GM23338 (cell line): ENCODE data around the gene USP30. TPM values are rescaled to one million over a fixed set of nuclear protein-coding genes. Genes with fewer than 3 reads are reported as not detected.

Experiments
- ATAC-seq: fragments of 200-7000 bp; cut with Tn5 transposase; 3 replicates; pipeline ENCODE4 v1.9.1; 2020
- DNase-seq: peaks from one replicate; pipeline ENCODE4 v3.0.0-alpha.2; 2015; ENCODE audit warnings: low spot score
- H2AFZ ChIP-seq: fragments of 200-600 bp; sonication (generic); 2 replicates; pipeline ENCODE4 v1.8.0; 2016; ENCODE audit warnings: antibody characterized with exemption, mild to moderate bottlenecking, moderate library complexity
- H3F3A ChIP-seq: fragments of 200-600 bp; sonication (generic); replicated peaks from 2 replicates; pipeline ENCODE4 v1.8.0; 2017; ENCODE audit warnings: antibody characterized with exemption, mixed run types, low read depth
- H3K27ac ChIP-seq: fragments of 200-600 bp; sonication (generic); 2 replicates; pipeline ENCODE4 v1.6.1; 2016; ENCODE audit warnings: low read depth
- H3K27me3 ChIP-seq: fragments of 200-600 bp; sonication (generic); 2 replicates; pipeline ENCODE4 v1.8.0; 2016; ENCODE audit warnings: mild to moderate bottlenecking, mixed run types, moderate library complexity; ENCODE audit not compliant: insufficient read depth
- H3K36me3 ChIP-seq: fragments of 200-600 bp; sonication (generic); 2 replicates; pipeline ENCODE4 v1.8.0; 2016; ENCODE audit warnings: mild to moderate bottlenecking; ENCODE audit not compliant: insufficient read depth
- H3K4me1 ChIP-seq: fragments of 200-600 bp; sonication (generic); 2 replicates; pipeline ENCODE4 v1.8.0; 2016; ENCODE audit warnings: mild to moderate bottlenecking, moderate library complexity; ENCODE audit not compliant: insufficient read depth
- H3K4me2 ChIP-seq: fragments of 200-600 bp; sonication (generic); 2 replicates; pipeline ENCODE4 v1.7.1; 2017; ENCODE audit warnings: mixed run types
- H3K4me3 ChIP-seq: fragments of 200-600 bp; sonication (generic); 2 replicates; pipeline ENCODE4 v1.6.1; 2016; ENCODE audit warnings: mixed run types
- H3K79me2 ChIP-seq: fragments of 200-600 bp; sonication (generic); replicated peaks from 2 replicates; pipeline ENCODE4 v1.8.0; 2017; ENCODE audit warnings: mild to moderate bottlenecking; ENCODE audit not compliant: insufficient read depth
- H3K9me2 ChIP-seq: fragments of 200-600 bp; sonication (generic); 2 replicates; pipeline ENCODE4 v1.8.0; 2017; ENCODE audit not compliant: insufficient read depth
- H4K20me1 ChIP-seq: fragments of 200-600 bp; sonication (generic); replicated peaks from 2 replicates; pipeline ENCODE4 v1.8.0; 2017; ENCODE audit warnings: mild to moderate bottlenecking; ENCODE audit not compliant: insufficient read depth
- H3K27ac Mint-ChIP-seq: 2 replicates; pipeline ENCODE4 v1.8.0; 2020; ENCODE audit warnings: inconsistent platforms, mild to moderate bottlenecking, moderate library complexity, mixed read lengths
- H3K27me3 Mint-ChIP-seq: 3 replicates; pipeline ENCODE4 v1.8.0; 2022; ENCODE audit warnings: low read depth, mild to moderate bottlenecking, moderate library complexity, mixed read lengths, inconsistent platforms; ENCODE audit not compliant: insufficient read depth, poor library complexity
- H3K36me3 Mint-ChIP-seq: 3 replicates; pipeline ENCODE4 v1.8.0; 2021; ENCODE audit warnings: low read depth, mild to moderate bottlenecking, inconsistent platforms, moderate library complexity, mixed read lengths
- H3K4me1 Mint-ChIP-seq: 3 replicates; pipeline ENCODE4 v1.8.0; 2020; ENCODE audit warnings: mild to moderate bottlenecking, inconsistent platforms, mixed read lengths
- H3K4me3 Mint-ChIP-seq: 3 replicates; pipeline ENCODE4 v1.8.0; 2021; ENCODE audit warnings: moderate library complexity, mild to moderate bottlenecking, inconsistent platforms, mixed read lengths
- H3K9me3 Mint-ChIP-seq: 3 replicates; pipeline ENCODE4 v1.8.0; 2020; ENCODE audit warnings: moderate library complexity, mild to moderate bottlenecking, inconsistent platforms, mixed read lengths
- CREB1 ChIP-seq: fragments of 250-450 bp; sonication (Bioruptor Pico); IDR thresholded peaks from 2 replicates; pipeline ENCODE4 v1.5.0; 2020; ENCODE audit warnings: low read depth, mild to moderate bottlenecking, moderate library complexity
- EZH2 ChIP-seq: fragments of 200-600 bp; sonication (generic); IDR thresholded peaks from one replicate; pipeline ENCODE4 v1.8.0; 2017; ENCODE audit warnings: antibody characterized with exemption, mild to moderate bottlenecking, low read depth; ENCODE audit not compliant: unreplicated experiment
- NANOG ChIP-seq: IDR thresholded peaks from 2 replicates; pipeline ENCODE4 v1.6.1; 2016; ENCODE audit warnings: antibody characterized with exemption, borderline replicate concordance
- POLR2AphosphoS5 ChIP-seq: IDR thresholded peaks from 2 replicates; pipeline ENCODE4 v1.6.1; 2016; ENCODE audit warnings: antibody characterized with exemption, low read depth
- STAT1 ChIP-seq: IDR thresholded peaks from one replicate; pipeline ENCODE4 v1.6.1; 2016; ENCODE audit warnings: antibody characterized with exemption; ENCODE audit not compliant: unreplicated experiment
- ZNF114 ChIP-seq: fragments of 250-450 bp; sonication (Bioruptor Pico); IDR thresholded peaks from 2 replicates; pipeline ENCODE4 v1.5.0; 2020; ENCODE audit warnings: mild to moderate bottlenecking, moderate library complexity
- ZNF331 ChIP-seq: fragments of 250-450 bp; sonication (Bioruptor Pico); IDR thresholded peaks from 2 replicates; pipeline ENCODE4 v1.5.0; 2020; ENCODE audit warnings: low read depth, mild to moderate bottlenecking, moderate library complexity
- polyA plus RNA-seq: library from polyadenylated mRNA; unstranded; fragments of >200 nt; fragmentation: Nextera tagmentation; extraction: Ambion mirVana; gene quantifications from 2 replicates; pipeline ENCODE4 v1.2.1, GENCODE V29; 2016
- total RNA-seq: library from RNA; depleted of rRNA; stranded (reverse); fragments of >200 nt; shearing (Covaris generic); gene quantifications from 2 replicates; pipeline ENCODE4 v1.2.3, GENCODE V29; 2014
- TF ChIP-seq, protein P1 (sequence below), 2 experiments: fragments of 200-600 bp in 1 of 2; sonication (generic) in 1 of 2; conservative IDR thresholded peaks; 2 replicates each; pipeline versions ENCODE4 v1.5.1 to v1.6.1; 2016 to 2017; ENCODE audit warnings: antibody characterized with exemption in 2 of 2, low read depth in 2 of 2, mild to moderate bottlenecking in 2 of 2, moderate library complexity in 1 of 2
- TF ChIP-seq, protein P2 (sequence below): IDR thresholded peaks from 2 replicates; pipeline ENCODE4 v1.6.1; 2016; ENCODE audit warnings: antibody characterized with exemption
- TF ChIP-seq, protein P3 (sequence below): fragments of 250-450 bp; sonication (Bioruptor Pico); IDR thresholded peaks from 2 replicates; pipeline ENCODE4 v1.5.0; 2020; ENCODE audit warnings: mild to moderate bottlenecking, moderate library complexity

The USP30 gene
- total and polyA plus RNA-seq, 2 experiments from 2014 or later: 2.9 to 6.1 TPM

DNA sequence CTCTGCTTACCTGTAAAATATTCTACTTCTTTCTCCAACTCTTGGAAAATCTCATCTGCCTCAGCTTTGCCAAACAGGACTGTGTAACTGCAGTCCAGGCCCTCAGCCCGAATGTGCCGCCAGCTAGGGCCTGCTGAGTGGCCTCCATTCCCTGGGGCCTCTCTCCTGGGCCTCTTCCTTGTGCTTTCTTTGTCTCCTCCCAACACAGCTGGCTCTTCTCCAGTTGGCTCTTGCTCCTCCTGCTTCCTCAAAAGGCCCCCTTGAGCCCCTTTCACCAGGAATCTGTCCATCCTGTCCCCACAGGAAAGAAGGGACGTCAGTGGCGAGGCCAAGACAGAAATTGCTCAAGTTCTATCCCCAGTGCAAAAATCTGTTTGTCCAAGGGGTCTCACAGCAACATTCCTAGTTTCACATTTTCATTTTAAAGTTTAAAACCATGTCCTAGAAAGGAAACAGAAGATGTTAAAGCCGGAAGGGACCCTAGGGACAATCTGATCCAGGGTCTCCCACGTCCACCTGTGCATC, 40.2 kb downstream of the USP30 start (continued):
- TF ChIP-seq NANOG: no peak
- TF ChIP-seq, protein P1, sequence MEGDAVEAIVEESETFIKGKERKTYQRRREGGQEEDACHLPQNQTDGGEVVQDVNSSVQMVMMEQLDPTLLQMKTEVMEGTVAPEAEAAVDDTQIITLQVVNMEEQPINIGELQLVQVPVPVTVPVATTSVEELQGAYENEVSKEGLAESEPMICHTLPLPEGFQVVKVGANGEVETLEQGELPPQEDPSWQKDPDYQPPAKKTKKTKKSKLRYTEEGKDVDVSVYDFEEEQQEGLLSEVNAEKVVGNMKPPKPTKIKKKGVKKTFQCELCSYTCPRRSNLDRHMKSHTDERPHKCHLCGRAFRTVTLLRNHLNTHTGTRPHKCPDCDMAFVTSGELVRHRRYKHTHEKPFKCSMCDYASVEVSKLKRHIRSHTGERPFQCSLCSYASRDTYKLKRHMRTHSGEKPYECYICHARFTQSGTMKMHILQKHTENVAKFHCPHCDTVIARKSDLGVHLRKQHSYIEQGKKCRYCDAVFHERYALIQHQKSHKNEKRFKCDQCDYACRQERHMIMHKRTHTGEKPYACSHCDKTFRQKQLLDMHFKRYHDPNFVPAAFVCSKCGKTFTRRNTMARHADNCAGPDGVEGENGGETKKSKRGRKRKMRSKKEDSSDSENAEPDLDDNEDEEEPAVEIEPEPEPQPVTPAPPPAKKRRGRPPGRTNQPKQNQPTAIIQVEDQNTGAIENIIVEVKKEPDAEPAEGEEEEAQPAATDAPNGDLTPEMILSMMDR (conservative IDR thresholded peaks at IDR 0.05; ENCODE audit: low read depth in 2 of 2): no peak

DNA sequence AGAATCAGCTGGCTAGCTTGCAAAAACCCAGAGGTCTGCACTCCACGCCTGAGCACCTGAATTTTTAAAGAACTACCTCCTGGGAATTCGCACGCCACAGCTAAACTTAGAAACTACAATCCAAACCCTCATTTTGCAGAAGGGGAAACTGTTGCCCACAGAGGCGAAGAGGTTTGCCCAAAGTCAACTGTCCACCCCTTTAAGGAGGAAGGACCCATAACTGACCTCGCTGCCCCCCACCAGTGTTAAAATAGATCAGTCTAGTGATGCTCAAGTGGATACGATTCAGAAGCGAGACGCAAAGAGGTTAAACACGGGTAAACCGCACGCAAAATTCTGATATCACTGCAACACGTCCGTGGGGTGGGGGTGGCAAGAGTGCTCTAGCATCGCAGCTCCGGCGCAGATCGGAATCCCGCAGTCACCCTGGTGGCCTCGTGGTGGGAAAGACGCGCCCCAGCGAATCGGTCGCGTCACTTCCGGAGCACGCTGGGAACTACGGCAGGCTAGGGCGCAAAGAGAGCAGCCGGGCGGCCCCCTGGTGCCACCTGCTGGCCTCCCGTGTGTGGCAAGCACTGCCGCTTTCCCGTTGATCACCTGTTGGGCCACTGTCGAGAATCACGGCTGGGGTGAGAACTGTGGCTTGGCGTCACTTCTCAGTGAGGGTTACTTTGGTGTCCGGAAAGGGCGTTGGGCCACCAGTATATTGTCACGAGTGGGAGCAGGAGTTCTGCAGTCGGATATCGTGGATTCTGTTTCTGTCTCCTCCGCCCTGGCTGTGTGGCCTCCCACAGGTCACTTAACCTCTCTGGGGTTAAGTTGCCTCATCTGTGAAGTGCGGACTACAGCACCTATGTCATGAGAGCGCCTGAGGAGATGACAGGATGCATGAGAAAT, 40.9 kb downstream of the USP30 start, which contains the start of gene ALKBH2:
TSS of gene ALKBH2 (minus strand) at position 451 of the 897 bp plus-strand sequence. CDS start 686 bp downstream, outside the sequence.
- DNase-seq (peak; percentile 95), ATAC-seq (peak; percentile 36)
- H3K36me3 Mint-ChIP-seq: peaks cover 41% of the 10 kb centered on the region
- Histone ChIP-seq H3K4me2 (peak within 1 kb of the TSS; percentile 76), H3K27me3 (peaks cover 6% of the 10 kb centered on the region), H3K4me3 (peak within 1 kb of the TSS; percentile 52), H3K9me2 (peaks cover 2% of the 10 kb centered on the region; the same call in 1 of the 2 replicates), H2AFZ (peak within 1 kb of the TSS; percentile 99), H3K79me2 (peaks cover 9% of the 10 kb centered on the region), H3F3A (no peaks in the 10 kb centered on the region), H3K27ac (no peak within 1 kb of the TSS), H3K36me3 (0 out of 2 replicates have a peak, but pooled peaks cover under 1% of the 10 kb centered on the region), H4K20me1 (no peaks in the 10 kb centered on the region), H3K4me1 (0 out of 2 replicates have a peak, but pooled peaks cover 8% of the 10 kb centered on the region)
- H3K27me3 Mint-ChIP-seq: peaks cover 17% of the 10 kb centered on the region
- H3K27ac Mint-ChIP-seq: peak within 1 kb of the TSS; percentile 82
- H3K9me3 Mint-ChIP-seq: no peaks in the 10 kb centered on the region
- peaks cover 10% of the 10 kb centered on the region for H3K4me1 Mint-ChIP-seq
- H3K4me3 Mint-ChIP-seq: peak within 1 kb of the TSS; percentile 73
- TF ChIP-seq STAT1 (no peak), NANOG (no peak), ZNF331 (CRISPR knock-in tag) (no peak), ZNF114 (CRISPR knock-in tag) (no peak; the same call in 1 of the 2 replicates), EZH2 (no peak), CREB1 (CRISPR knock-in tag) (peak; percentile 95), POLR2AphosphoS5 (peak; percentile 87)
- TF ChIP-seq, protein P2, sequence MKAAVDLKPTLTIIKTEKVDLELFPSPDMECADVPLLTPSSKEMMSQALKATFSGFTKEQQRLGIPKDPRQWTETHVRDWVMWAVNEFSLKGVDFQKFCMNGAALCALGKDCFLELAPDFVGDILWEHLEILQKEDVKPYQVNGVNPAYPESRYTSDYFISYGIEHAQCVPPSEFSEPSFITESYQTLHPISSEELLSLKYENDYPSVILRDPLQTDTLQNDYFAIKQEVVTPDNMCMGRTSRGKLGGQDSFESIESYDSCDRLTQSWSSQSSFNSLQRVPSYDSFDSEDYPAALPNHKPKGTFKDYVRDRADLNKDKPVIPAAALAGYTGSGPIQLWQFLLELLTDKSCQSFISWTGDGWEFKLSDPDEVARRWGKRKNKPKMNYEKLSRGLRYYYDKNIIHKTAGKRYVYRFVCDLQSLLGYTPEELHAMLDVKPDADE: peak; percentile 60; the same call in 1 of the 2 replicates
- TF ChIP-seq, protein P3, sequence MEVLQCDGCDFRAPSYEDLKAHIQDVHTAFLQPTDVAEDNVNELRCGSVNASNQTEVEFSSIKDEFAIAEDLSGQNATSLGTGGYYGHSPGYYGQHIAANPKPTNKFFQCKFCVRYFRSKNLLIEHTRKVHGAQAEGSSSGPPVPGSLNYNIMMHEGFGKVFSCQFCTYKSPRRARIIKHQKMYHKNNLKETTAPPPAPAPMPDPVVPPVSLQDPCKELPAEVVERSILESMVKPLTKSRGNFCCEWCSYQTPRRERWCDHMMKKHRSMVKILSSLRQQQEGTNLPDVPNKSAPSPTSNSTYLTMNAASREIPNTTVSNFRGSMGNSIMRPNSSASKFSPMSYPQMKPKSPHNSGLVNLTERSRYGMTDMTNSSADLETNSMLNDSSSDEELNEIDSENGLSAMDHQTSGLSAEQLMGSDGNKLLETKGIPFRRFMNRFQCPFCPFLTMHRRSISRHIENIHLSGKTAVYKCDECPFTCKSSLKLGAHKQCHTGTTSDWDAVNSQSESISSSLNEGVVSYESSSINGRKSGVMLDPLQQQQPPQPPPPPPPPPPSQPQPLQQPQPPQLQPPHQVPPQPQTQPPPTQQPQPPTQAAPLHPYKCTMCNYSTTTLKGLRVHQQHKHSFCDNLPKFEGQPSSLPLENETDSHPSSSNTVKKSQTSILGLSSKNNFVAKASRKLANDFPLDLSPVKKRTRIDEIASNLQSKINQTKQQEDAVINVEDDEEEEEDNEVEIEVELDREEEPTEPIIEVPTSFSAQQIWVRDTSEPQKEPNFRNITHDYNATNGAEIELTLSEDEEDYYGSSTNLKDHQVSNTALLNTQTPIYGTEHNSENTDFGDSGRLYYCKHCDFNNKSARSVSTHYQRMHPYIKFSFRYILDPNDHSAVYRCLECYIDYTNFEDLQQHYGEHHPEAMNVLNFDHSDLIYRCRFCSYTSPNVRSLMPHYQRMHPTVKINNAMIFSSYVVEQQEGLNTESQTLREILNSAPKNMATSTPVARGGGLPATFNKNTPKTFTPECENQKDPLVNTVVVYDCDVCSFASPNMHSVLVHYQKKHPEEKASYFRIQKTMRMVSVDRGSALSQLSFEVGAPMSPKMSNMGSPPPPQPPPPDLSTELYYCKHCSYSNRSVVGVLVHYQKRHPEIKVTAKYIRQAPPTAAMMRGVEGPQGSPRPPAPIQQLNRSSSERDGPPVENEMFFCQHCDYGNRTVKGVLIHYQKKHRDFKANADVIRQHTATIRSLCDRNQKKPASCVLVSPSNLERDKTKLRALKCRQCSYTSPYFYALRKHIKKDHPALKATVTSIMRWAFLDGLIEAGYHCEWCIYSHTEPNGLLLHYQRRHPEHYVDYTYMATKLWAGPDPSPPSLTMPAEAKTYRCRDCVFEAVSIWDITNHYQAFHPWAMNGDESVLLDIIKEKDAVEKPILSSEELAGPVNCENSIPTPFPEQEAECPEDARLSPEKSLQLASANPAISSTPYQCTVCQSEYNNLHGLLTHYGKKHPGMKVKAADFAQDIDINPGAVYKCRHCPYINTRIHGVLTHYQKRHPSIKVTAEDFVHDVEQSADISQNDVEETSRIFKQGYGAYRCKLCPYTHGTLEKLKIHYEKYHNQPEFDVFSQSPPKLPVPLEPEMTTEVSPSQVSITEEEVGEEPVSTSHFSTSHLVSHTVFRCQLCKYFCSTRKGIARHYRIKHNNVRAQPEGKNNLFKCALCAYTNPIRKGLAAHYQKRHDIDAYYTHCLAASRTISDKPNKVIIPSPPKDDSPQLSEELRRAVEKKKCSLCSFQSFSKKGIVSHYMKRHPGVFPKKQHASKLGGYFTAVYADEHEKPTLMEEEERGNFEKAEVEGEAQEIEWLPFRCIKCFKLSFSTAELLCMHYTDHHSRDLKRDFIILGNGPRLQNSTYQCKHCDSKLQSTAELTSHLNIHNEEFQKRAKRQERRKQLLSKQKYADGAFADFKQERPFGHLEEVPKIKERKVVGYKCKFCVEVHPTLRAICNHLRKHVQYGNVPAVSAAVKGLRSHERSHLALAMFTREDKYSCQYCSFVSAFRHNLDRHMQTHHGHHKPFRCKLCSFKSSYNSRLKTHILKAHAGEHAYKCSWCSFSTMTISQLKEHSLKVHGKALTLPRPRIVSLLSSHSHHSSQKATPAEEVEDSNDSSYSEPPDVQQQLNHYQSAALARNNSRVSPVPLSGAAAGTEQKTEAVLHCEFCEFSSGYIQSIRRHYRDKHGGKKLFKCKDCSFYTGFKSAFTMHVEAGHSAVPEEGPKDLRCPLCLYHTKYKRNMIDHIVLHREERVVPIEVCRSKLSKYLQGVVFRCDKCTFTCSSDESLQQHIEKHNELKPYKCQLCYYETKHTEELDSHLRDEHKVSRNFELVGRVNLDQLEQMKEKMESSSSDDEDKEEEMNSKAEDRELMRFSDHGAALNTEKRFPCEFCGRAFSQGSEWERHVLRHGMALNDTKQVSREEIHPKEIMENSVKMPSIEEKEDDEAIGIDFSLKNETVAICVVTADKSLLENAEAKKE (CRISPR knock-in tag): no peak
- TF ChIP-seq, protein P1 (conservative IDR thresholded peaks at IDR 0.05; ENCODE audit: low read depth in 2 of 2): peak; percentile 76 to 99
